ENCODE results near the gene TAL1.

Gene TAL1

DNA sequence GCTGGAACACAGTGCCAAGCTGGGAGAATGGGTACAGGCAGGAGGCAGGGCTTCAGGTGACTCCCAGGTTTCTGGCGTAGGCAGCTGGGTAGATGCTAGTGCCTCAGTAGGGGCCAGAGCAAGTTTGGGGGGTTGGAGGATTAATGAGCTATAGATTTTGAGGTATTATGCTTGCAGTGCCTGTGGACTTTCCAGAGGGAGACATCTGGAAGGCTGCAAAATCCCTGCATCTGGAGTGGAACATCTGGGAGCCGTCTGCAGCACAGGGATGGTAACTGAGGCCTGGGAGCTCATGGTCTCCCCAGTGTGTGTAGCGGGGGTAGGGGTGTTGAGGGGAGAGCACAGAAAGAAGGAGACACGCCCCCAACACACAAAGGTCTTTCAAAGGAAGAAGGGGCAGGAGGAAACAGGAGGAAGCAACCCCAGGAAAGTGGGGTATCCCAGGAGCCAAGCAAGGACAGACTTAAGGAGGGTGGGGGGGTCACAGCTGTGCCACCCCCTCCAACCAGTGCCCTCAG is 40.0 kb downstream of the TAL1 start:
- TF ChIP-seq CTCF (IDR thresholded peaks at IDR 0.05; ENCODE audit: low read depth, low read length): no peak
- no peak for DNase-seq (ENCODE audit: low read depth in 2 of 2)
- H3K4me3 ChIP-seq (replicated peaks in 1 of 2; ENCODE audit: low read depth in 2 of 2, low read length in 2 of 2): no peak overlapping the region

DNA sequence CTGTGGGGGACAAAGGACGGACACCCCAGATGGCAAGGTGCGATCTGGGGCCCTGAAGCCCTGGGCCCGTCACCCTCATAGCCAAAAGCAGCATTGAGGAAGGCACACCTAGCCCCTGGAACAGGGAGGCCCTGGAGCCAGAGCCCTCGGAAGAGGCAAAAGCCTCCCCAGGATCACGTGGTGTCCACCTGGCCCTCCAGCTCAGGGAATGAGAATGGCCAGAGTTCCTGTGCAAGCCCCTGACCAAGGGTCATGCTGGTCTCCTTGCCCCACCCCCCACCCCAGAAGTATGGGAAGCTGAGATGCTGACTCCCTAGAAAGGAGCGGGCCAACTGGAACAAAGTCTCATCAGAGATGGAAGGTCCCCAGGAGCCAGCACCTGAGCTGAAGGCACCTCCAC is 41.2 kb downstream of the TAL1 start:
- TF ChIP-seq CTCF (IDR thresholded peaks at IDR 0.05; ENCODE audit: low read depth, low read length): no peak
- H3K4me3 ChIP-seq (replicated peaks in 1 of 2; ENCODE audit: low read depth in 2 of 2, low read length in 2 of 2): no peak overlapping the region
- DNase-seq (ENCODE audit: low read depth in 2 of 2): no peak

GRCh38 chr1:47190509-47190855 is 41.5 kb downstream of the TAL1 start:
- H3K4me3 ChIP-seq (replicated peaks in 1 of 2; ENCODE audit: low read depth in 2 of 2, low read length in 2 of 2): no peak overlapping the region
- no peak for DNase-seq (ENCODE audit: low read depth in 2 of 2)
- no peak for TF ChIP-seq CTCF (IDR thresholded peaks at IDR 0.05; ENCODE audit: low read depth, low read length)

DNA sequence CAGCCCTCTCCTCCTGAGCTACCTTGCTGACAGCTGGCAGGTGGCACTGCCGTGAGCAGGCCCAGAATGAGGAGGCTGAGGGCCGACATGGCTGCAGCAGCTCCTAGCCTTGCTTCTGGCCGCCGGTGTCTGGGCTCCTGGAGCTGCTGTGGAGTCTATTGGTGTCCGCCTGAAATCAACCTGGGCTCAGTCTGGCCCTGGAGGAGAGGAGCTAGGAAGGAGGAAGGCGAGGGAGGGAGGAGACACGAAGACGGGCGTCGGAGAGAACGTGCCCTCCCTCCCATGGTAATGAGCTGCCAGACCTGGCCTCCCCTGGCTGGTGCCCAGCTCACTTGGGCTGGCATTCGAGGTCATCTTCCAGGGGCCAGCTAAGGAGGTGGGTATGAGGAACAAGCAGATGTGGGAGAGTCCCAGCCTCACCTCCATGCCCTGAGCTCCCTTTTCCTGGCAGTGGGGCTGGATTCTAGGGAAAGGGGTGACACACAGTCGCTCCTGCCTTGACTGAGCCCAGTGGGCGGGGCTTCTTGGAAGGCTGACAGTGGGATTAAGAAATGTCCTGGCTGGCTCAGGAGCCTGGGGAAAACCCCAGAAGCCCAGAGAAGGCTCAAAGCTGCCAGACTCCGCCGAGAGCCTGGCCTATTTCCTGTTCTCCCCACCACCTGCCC is 42.0 kb downstream of the TAL1 start, which contains the start of gene PDZK1IP1:
Gene PDZK1IP1 (minus strand): TSS at position 193 of the 665 bp plus-strand sequence. CDS start 104 bp downstream, at position 89.
- TF ChIP-seq CTCF (IDR thresholded peaks at IDR 0.05; ENCODE audit: low read depth, low read length): no peak
- DNase-seq (ENCODE audit: low read depth in 2 of 2): peak; percentile 85 to 93
- H3K4me3 ChIP-seq (replicated peaks in 1 of 2; ENCODE audit: low read depth in 2 of 2, low read length in 2 of 2): no peak within 1 kb of the TSS

GRCh38 chr1:47188791-47189785 is 42.9 kb downstream of the TAL1 start:
- DNase-seq (ENCODE audit: low read depth in 2 of 2): no peak
- H3K4me3 ChIP-seq (replicated peaks in 1 of 2; ENCODE audit: low read depth in 2 of 2, low read length in 2 of 2): no peak overlapping the region
- no peak for TF ChIP-seq CTCF (IDR thresholded peaks at IDR 0.05; ENCODE audit: low read depth, low read length)

DNA sequence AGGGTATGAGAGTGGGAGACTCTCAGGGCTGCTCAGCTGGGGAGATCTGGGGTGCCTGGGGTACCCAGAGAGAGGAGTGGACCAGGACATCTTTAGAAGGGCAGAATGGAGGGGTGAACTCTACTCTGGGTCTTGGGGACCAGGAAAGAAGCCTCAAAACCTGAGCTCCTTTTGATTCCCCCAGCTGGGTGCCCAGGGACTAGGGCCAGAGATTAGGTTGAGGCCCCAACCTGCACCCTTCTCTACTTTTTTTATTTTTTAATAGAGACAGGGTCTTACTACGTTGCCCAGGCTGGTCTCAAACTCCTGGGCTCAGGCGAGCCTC is 44.1 kb downstream of the TAL1 start:
- H3K4me3 ChIP-seq (replicated peaks in 1 of 2; ENCODE audit: low read depth in 2 of 2, low read length in 2 of 2): no peak overlapping the region
- TF ChIP-seq CTCF (IDR thresholded peaks at IDR 0.05; ENCODE audit: low read depth, low read length): no peak

More for the DNA sequence above, 44.1 kb downstream of the TAL1 start:
- no peak for DNase-seq (ENCODE audit: low read depth in 2 of 2)
